Keratinocyte (primary cell): ENCODE measurements around the gene KHDC4. TPM values are rescaled to one million over a fixed set of nuclear protein-coding genes. Genes with fewer than 3 reads are reported as not detected.

ENCODE experiments used
- DNase-seq: peaks from one replicate; pipeline ENCODE4 v3.0.0-alpha.2; 2011; ENCODE audit warnings: low read depth, missing footprints, low spot score
- FAIRE-seq: peaks from 2 replicates; lab custom pipeline; 2011; peaks lifted over from hg19 to GRCh38; lab: Jason Lieb, UNC
- H2AFZ ChIP-seq: 2 replicates; pipeline ENCODE4 v1.6.0; 2012; ENCODE audit warnings: low read length, control low read depth, inconsistent platforms; ENCODE audit not compliant: control insufficient read depth
- H3K27ac ChIP-seq: 2 replicates; pipeline ENCODE4 v1.5.1; 2011; ENCODE audit warnings: low read length; ENCODE audit not compliant: control insufficient read depth, insufficient read depth
- H3K27me3 ChIP-seq: 3 replicates; pipeline ENCODE4 v1.6.0; 2011; ENCODE audit warnings: low read length; ENCODE audit not compliant: control insufficient read depth, insufficient read depth; ENCODE audit errors: extremely low read depth
- H3K36me3 ChIP-seq, 2 experiments: 2 replicates in 1 of 2; 3 replicates in 1 of 2; pipeline ENCODE4 v1.5.1; 2011; ENCODE audit warnings: low read length in 2 of 2, mild to moderate bottlenecking in 1 of 2; ENCODE audit not compliant: control insufficient read depth in 2 of 2, insufficient read depth in 2 of 2; ENCODE audit errors: extremely low read depth in 1 of 2
- H3K4me1 ChIP-seq: 3 replicates; pipeline ENCODE4 v1.5.1; 2011; ENCODE audit warnings: low read length; ENCODE audit not compliant: control insufficient read depth, insufficient read depth; ENCODE audit errors: extremely low read depth
- H3K4me2 ChIP-seq: 3 replicates; pipeline ENCODE4 v1.6.0; 2011; ENCODE audit warnings: low read depth, low read length; ENCODE audit not compliant: control insufficient read depth, insufficient read depth; ENCODE audit errors: extremely low read depth
- H3K4me3 ChIP-seq, 3 experiments: fragments of 200-600 bp in 1 of 3; sonication (generic) in 1 of 3; 2 replicates in 2 of 3; 3 replicates in 1 of 3; pipeline ENCODE4 v1.5.1; 2011 to 2016; ENCODE audit warnings: low read length in 3 of 3, mild to moderate bottlenecking in 3 of 3, control low read depth in 2 of 3, inconsistent platforms in 1 of 3, low read depth in 1 of 3, mixed read lengths in 1 of 3, mixed run types in 1 of 3, moderate library complexity in 1 of 3; ENCODE audit not compliant: control insufficient read depth in 2 of 3, insufficient read depth in 2 of 3; ENCODE audit errors: extremely low read depth in 1 of 3
- H3K79me2 ChIP-seq: 2 replicates; pipeline ENCODE4 v1.6.0; 2012; ENCODE audit warnings: low read length; ENCODE audit not compliant: control insufficient read depth, insufficient read depth
- H3K9ac ChIP-seq: 3 replicates; pipeline ENCODE4 v1.6.0; 2011; ENCODE audit warnings: low read length; ENCODE audit not compliant: control insufficient read depth, insufficient read depth; ENCODE audit errors: extremely low read depth
- H3K9me1 ChIP-seq: 3 replicates; pipeline ENCODE4 v1.6.0; 2011; ENCODE audit warnings: low read length; ENCODE audit not compliant: control insufficient read depth, insufficient read depth; ENCODE audit errors: extremely low read depth
- H3K9me3 ChIP-seq: 2 replicates; pipeline ENCODE4 v1.5.1; 2012; ENCODE audit warnings: low read depth, low read length; ENCODE audit not compliant: control insufficient read depth
- H4K20me1 ChIP-seq: 3 replicates; pipeline ENCODE4 v1.6.0; 2011; ENCODE audit warnings: low read length; ENCODE audit not compliant: control insufficient read depth, insufficient read depth; ENCODE audit errors: extremely low read depth
- CTCF ChIP-seq, 3 experiments: IDR thresholded peaks in 1 of 3; conservative IDR thresholded peaks in 1 of 3; optimal IDR thresholded peaks in 1 of 3; 2 replicates in 2 of 3; 3 replicates in 1 of 3; pipeline versions ENCODE3 to v1.5.1; 2011; ENCODE audit warnings: low read length in 3 of 3, mild to moderate bottlenecking in 3 of 3, moderate library complexity in 2 of 3, control low read depth in 1 of 3, inconsistent platforms in 1 of 3; ENCODE audit not compliant: insufficient read depth in 2 of 3; ENCODE audit errors: extremely low read depth in 1 of 3
- EZH2 ChIP-seq: IDR thresholded peaks from one replicate; pipeline ENCODE4 v1.6.1; 2012; ENCODE audit warnings: inconsistent platforms, mild to moderate bottlenecking, low read length, moderate library complexity
- dilution Hi-C: fragments of 300-500 bp; cut with MboI; formaldehyde crosslinking; loops from one replicate; pipeline ENCODE4 v1.7.0; 2020; ENCODE audit warnings: low sequenced_read_pairs; ENCODE audit not compliant: extremely low pct_ligation_motif_present
- polyA plus RNA-seq, 5 experiments: library from polyadenylated mRNA; depleted of rRNA in 3 of 5; stranded (reverse) in 3 of 5; stranded (forward) in 1 of 5; unstranded in 1 of 5; fragments of >200 nt; gene quantifications; 1 replicate in 1 of 5; 2 replicates in 3 of 5; 3 replicates in 1 of 5; pipeline versions ENCODE4 v1.2.1 to v1.2.3, GENCODE V29; 2011 to 2012; ENCODE audit warnings: missing spikeins in 2 of 5, low read depth in 1 of 5, low replicate concordance in 1 of 5
- small RNA-seq, 3 experiments: library from RNA; depleted of rRNA; stranded (forward); fragments of <200 nt; gene quantifications; one replicate each; pipeline ENCODE3, GENCODE V24; 2012; ENCODE audit warnings: low read depth in 3 of 3, low replicate concordance in 1 of 3; ENCODE audit not compliant: insufficient read length in 3 of 3

The KHDC4 gene
- polyA plus RNA-seq, 1 donor (not counting 4 experiments of a cell fraction or from before 2014, with no cell fraction given): 51.3 TPM

- no peak overlapping the region for H3K27ac ChIP-seq
- no peaks in the 10 kb centered on the region for H3K9me1 ChIP-seq
- no peak overlapping the region for H3K9ac ChIP-seq
- peaks cover 14% of the 10 kb centered on the region for H3K27me3 ChIP-seq
- dilution Hi-C loops: no loop called here
- H3K4me3 ChIP-seq: no peak overlapping the region
- FAIRE-seq: no peak
- H3K36me3 ChIP-seq: no peaks in the 10 kb centered on the region
- peaks cover 9% of the 10 kb centered on the region for H3K4me1 ChIP-seq
- no peaks in the 10 kb centered on the region for H3K9me3 ChIP-seq
- no peak overlapping the region for H3K4me2 ChIP-seq
- no peaks in the 10 kb centered on the region for H4K20me1 ChIP-seq
- no peak for DNase-seq
- no peaks in the 10 kb centered on the region for H3K79me2 ChIP-seq
- TF ChIP-seq CTCF (optimal IDR thresholded peaks at IDR 0.05 in 1 of 3, IDR thresholded peaks at IDR 0.05 in 1 of 3, conservative IDR thresholded peaks at IDR 0.05 in 1 of 3; ENCODE audit: extremely low read depth in 1 of 3, insufficient read depth in 2 of 3, low read length in 3 of 3): no peak
- no peak for TF ChIP-seq EZH2
- H2AFZ ChIP-seq: no peak overlapping the region
These were observed 69.8 kb downstream of the KHDC4 start for GRCh38 chr1:155864393-155864792.

Small RNA genes within 50 kb of the gene (small RNA-seq; reads per million reads assigned to genes)
- gene MIR6738 (0 reads per million in 3 experiments), gene RF00015 (0 reads per million in 3 experiments), gene SCARNA4 (0 reads per million in 3 experiments), gene SNORA80E (2.3 to 38.4 (median 5.1) reads per million in 3 experiments)

Other genes starting within 250 kb of the KHDC4 start
- gene YY1AP1, start 245.6 kb downstream of the KHDC4 start, polyA plus RNA-seq: 33.0 to 79.1 TPM (median 45.2 TPM) in 3 replicates
- 160 to 210 TPM (median 203 TPM) in 3 replicates for gene DAP3, start 245.3 kb downstream of the KHDC4 start, polyA plus RNA-seq
- gene GON4L, start 77.2 kb downstream of the KHDC4 start, polyA plus RNA-seq: 16.7 to 18.8 TPM (median 18.1 TPM) in 3 replicates
- gene SYT11, start 74.8 kb downstream of the KHDC4 start, polyA plus RNA-seq: 0.08 to 0.18 TPM (median 0.13 TPM) in 3 replicates
- gene RIT1, start 23.1 kb downstream of the KHDC4 start, polyA plus RNA-seq: 27.1 to 33.5 TPM (median 28.7 TPM) in 3 replicates
- gene RXFP4, start 7.2 kb upstream of the KHDC4 start, polyA plus RNA-seq: not detected in 3 replicates
- 27.8 to 39.2 TPM (median 38.7 TPM) in 3 replicates for gene ARHGEF2, start 44.1 kb upstream of the KHDC4 start, polyA plus RNA-seq
- 295 to 363 TPM (median 302 TPM) in 3 replicates for gene SSR2, start 86.5 kb upstream of the KHDC4 start, polyA plus RNA-seq
- gene UBQLN4, start 119.4 kb upstream of the KHDC4 start, polyA plus RNA-seq: 34.8 to 42.7 TPM (median 35.8 TPM) in 3 replicates
- gene LAMTOR2, start 120.4 kb upstream of the KHDC4 start, polyA plus RNA-seq: 67.5 to 98.0 TPM (median 96.0 TPM) in 3 replicates
- 93.4 to 159 TPM (median 106 TPM) in 3 replicates for gene RAB25, start 126.7 kb upstream of the KHDC4 start, polyA plus RNA-seq
- gene MEX3A, start 148.1 kb upstream of the KHDC4 start, polyA plus RNA-seq: 1.1 to 2.0 TPM (median 1.5 TPM) in 3 replicates
- 368 to 551 TPM (median 444 TPM) in 3 replicates for gene LMNA, start 180.3 kb upstream of the KHDC4 start, polyA plus RNA-seq
- gene SEMA4A, start 219.2 kb upstream of the KHDC4 start, polyA plus RNA-seq: 5.7 to 11.0 TPM (median 7.9 TPM) in 3 replicates